WTC11 (cell line): Measurements from ENCODE around the gene NRXN2. TPM values are rescaled to one million over a fixed set of nuclear protein-coding genes. Genes with fewer than 3 reads are reported as not detected.

ENCODE experiments used
- ARID4B ChIP-seq: sonication (generic); formaldehyde crosslinking; IDR thresholded peaks from 2 replicates; pipeline ENCODE4 v1.8.0; 2023; ENCODE audit warnings: missing genetic modification reagents, mild to moderate bottlenecking, borderline replicate concordance
- ATF1 ChIP-seq: sonication (generic); formaldehyde crosslinking; IDR thresholded peaks from 2 replicates; pipeline ENCODE4 v1.8.1; 2023; ENCODE audit warnings: mild to moderate bottlenecking, moderate library complexity, missing genetic modification reagents
- ATF3 ChIP-seq: sonication (generic); formaldehyde crosslinking; conservative IDR thresholded peaks from 2 replicates; pipeline ENCODE4 v1.8.1; 2022; ENCODE audit warnings: mild to moderate bottlenecking, missing genetic modification reagents
- CTCF ChIP-seq: fragments of 200-600 bp; IDR thresholded peaks from 2 replicates; pipeline ENCODE4 v1.8.0; 2022; ENCODE audit warnings: antibody characterized with exemption
- EMX1 ChIP-seq: fragments of 250-450 bp; sonication (Bioruptor Pico); IDR thresholded peaks from 2 replicates; pipeline ENCODE4 v1.8.0; 2021; ENCODE audit warnings: mild to moderate bottlenecking
- ETV6 ChIP-seq: sonication (generic); formaldehyde crosslinking; IDR thresholded peaks from 2 replicates; pipeline ENCODE4 v1.8.1; 2022; ENCODE audit warnings: mild to moderate bottlenecking, missing genetic modification reagents
- FOXK1 ChIP-seq: sonication (generic); formaldehyde crosslinking; IDR thresholded peaks from 2 replicates; pipeline ENCODE4 v1.8.0; 2022; ENCODE audit warnings: mild to moderate bottlenecking, moderate library complexity, missing genetic modification reagents
- GABPB1 ChIP-seq: sonication (generic); formaldehyde crosslinking; IDR thresholded peaks from 2 replicates; pipeline ENCODE4 v1.8.1; 2023; ENCODE audit warnings: mild to moderate bottlenecking, missing genetic modification reagents
- GRHL2 ChIP-seq: fragments of 250-450 bp; sonication (Bioruptor Pico); IDR thresholded peaks from 2 replicates; pipeline ENCODE4 v1.8.0; 2022; ENCODE audit warnings: mild to moderate bottlenecking, moderate library complexity; ENCODE audit not compliant: insufficient replicate concordance, severe bottlenecking
- GTF2I ChIP-seq: fragments of 250-450 bp; sonication (Bioruptor Pico); conservative IDR thresholded peaks from 2 replicates; pipeline ENCODE4 v1.4.0; 2021; ENCODE audit warnings: mild to moderate bottlenecking
- HMGA2 ChIP-seq: fragments of 250-450 bp; sonication (Bioruptor Pico); IDR thresholded peaks from 2 replicates; pipeline ENCODE4 v1.4.0; 2021; ENCODE audit warnings: mild to moderate bottlenecking, moderate library complexity
- IRF1 ChIP-seq: sonication (generic); formaldehyde crosslinking; IDR thresholded peaks from 2 replicates; pipeline ENCODE4 v1.8.0; 2023; ENCODE audit warnings: missing genetic modification reagents
- JAZF1 ChIP-seq: fragments of 250-450 bp; sonication (Bioruptor Pico); IDR thresholded peaks from 2 replicates; pipeline ENCODE4 v1.9.0; 2021; ENCODE audit warnings: moderate library complexity, mild to moderate bottlenecking, inconsistent platforms
- KAT7 ChIP-seq: sonication (generic); formaldehyde crosslinking; IDR thresholded peaks from 2 replicates; pipeline ENCODE4 v1.8.1; 2023; ENCODE audit warnings: missing genetic modification reagents, mild to moderate bottlenecking, borderline replicate concordance
- MAX ChIP-seq: sonication (generic); formaldehyde crosslinking; IDR thresholded peaks from 2 replicates; pipeline ENCODE4 v1.8.0; 2022; ENCODE audit warnings: mild to moderate bottlenecking, missing genetic modification reagents
- NFATC4 ChIP-seq: fragments of 250-450 bp; sonication (Bioruptor Pico); IDR thresholded peaks from 2 replicates; pipeline ENCODE4 v1.9.0; 2021; ENCODE audit warnings: mild to moderate bottlenecking
- NR3C1 ChIP-seq: sonication (generic); formaldehyde crosslinking; conservative IDR thresholded peaks from 2 replicates; pipeline ENCODE4 v1.8.1; 2023; ENCODE audit warnings: low read depth, mild to moderate bottlenecking, missing genetic modification reagents
- PRRX2 ChIP-seq: fragments of 250-450 bp; sonication (Bioruptor Pico); IDR thresholded peaks from 2 replicates; pipeline ENCODE4 v1.8.0; 2021; ENCODE audit warnings: mild to moderate bottlenecking
- SOX15 ChIP-seq: fragments of 250-450 bp; sonication (Bioruptor Pico); IDR thresholded peaks from 2 replicates; pipeline ENCODE4 v1.9.0; 2021; ENCODE audit warnings: mild to moderate bottlenecking
- TCF7 ChIP-seq: sonication (generic); formaldehyde crosslinking; IDR thresholded peaks from 2 replicates; pipeline ENCODE4 v1.8.0; 2022; ENCODE audit warnings: mild to moderate bottlenecking, low read depth, missing genetic modification reagents, moderate library complexity
- TP53 ChIP-seq: sonication (generic); formaldehyde crosslinking; IDR thresholded peaks from 2 replicates; pipeline ENCODE4 v1.8.1; 2023; ENCODE audit warnings: mild to moderate bottlenecking, missing genetic modification reagents
- ZBTB21 ChIP-seq: sonication (generic); formaldehyde crosslinking; IDR thresholded peaks from 2 replicates; pipeline ENCODE4 v1.8.1; 2023; ENCODE audit warnings: mild to moderate bottlenecking, missing genetic modification reagents, borderline replicate concordance
- ZNF219 ChIP-seq: sonication (generic); formaldehyde crosslinking; IDR thresholded peaks from 2 replicates; pipeline ENCODE4 v1.8.0; 2023; ENCODE audit warnings: missing genetic modification reagents, mild to moderate bottlenecking, borderline replicate concordance
- ZNF232 ChIP-seq: sonication (generic); formaldehyde crosslinking; IDR thresholded peaks from 2 replicates; pipeline ENCODE4 v1.8.0; 2022; ENCODE audit warnings: mild to moderate bottlenecking, missing genetic modification reagents
- total RNA-seq: library from RNA; stranded (reverse); gene quantifications from 3 replicates; pipeline ENCODE4 v1.2.3, GENCODE V29; 2021
- TF ChIP-seq, protein P1 (sequence below): sonication (generic); formaldehyde crosslinking; IDR thresholded peaks from 2 replicates; pipeline ENCODE4 v1.8.1; 2023; ENCODE audit warnings: mild to moderate bottlenecking, missing genetic modification reagents, moderate library complexity
- TF ChIP-seq, protein P2 (sequence below): sonication (generic); formaldehyde crosslinking; conservative IDR thresholded peaks from 2 replicates; pipeline ENCODE4 v1.8.1; 2023; ENCODE audit warnings: mild to moderate bottlenecking, low read depth, missing genetic modification reagents, moderate library complexity
- TF ChIP-seq, protein P3 (sequence below): sonication (generic); formaldehyde crosslinking; IDR thresholded peaks from 2 replicates; pipeline ENCODE4 v1.8.1; 2022; ENCODE audit warnings: mild to moderate bottlenecking, moderate library complexity, missing genetic modification reagents

Gene NRXN2
- total RNA-seq, 1 experiment from 2014 or later = 8.6 TPM

DNA sequence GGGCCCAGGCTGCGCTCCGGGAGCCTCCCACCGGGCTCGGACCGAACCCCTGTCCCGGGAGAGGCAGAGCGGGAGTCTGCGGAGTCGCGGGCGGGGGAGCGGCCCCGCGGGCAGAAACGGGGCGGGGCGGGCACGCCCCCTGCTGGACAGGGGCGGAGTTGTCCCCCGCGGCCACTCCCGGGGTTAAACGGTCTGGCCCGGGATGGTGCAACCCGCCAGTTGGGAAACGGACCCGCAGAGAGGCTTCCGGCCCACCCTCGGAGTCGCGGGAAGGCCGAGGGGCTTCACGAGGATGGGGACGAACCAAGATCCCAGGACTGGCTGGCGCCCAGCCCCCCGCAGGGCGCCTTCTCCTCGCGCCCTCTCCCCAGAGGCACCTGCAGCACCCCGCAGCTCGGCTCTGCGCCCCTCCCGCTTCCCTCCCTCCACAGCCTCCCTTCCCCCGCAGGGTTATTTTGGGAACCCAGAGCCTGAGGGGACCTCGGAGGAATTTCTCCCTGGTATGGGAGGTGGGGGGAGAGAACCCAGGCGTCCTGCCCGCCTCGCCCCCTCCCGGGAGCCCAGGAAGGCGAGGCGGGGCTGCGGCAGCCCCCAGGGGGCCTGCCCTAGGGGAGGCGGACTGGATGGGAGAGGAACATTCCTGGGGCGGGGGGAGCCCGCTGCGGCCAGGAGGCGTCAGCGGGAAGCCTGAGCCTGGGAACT is 20.0 kb upstream of the NRXN2 start (continued):
- TF ChIP-seq CTCF (peak; percentile 99), ATF3 (CRISPR knock-in tag) (no peak), GABPB1 (CRISPR knock-in tag) (0 out of 2 replicates have a peak, but pooled peaks have one; percentile 30), NR3C1 (no peak), HMGA2 (CRISPR knock-in tag) (no peak), ZNF232 (no peak), IRF1 (CRISPR knock-in tag) (no peak), JAZF1 (CRISPR knock-in tag) (no peak), GTF2I (CRISPR knock-in tag) (no peak), ARID4B (CRISPR knock-in tag) (no peak), FOXK1 (CRISPR knock-in tag) (no peak), NFATC4 (CRISPR knock-in tag) (no peak), PRRX2 (no peak), GRHL2 (CRISPR knock-in tag) (no peak), ZBTB21 (CRISPR knock-in tag) (no peak), TCF7 (no peak), TP53 (no peak), KAT7 (CRISPR knock-in tag) (no peak), EMX1 (no peak), MAX (CRISPR knock-in tag) (0 out of 2 replicates have a peak, but pooled peaks have one; percentile 18), ZNF219 (CRISPR knock-in tag) (no peak), ATF1 (CRISPR knock-in tag) (no peak), ETV6 (peak; percentile 60; the same call in 1 of the 2 replicates), SOX15 (CRISPR knock-in tag) (no peak)
- TF ChIP-seq, protein P1, sequence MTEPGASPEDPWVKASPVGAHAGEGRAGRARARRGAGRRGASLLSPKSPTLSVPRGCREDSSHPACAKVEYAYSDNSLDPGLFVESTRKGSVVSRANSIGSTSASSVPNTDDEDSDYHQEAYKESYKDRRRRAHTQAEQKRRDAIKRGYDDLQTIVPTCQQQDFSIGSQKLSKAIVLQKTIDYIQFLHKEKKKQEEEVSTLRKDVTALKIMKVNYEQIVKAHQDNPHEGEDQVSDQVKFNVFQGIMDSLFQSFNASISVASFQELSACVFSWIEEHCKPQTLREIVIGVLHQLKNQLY (CRISPR knock-in tag) = no peak
- TF ChIP-seq, protein P2, sequence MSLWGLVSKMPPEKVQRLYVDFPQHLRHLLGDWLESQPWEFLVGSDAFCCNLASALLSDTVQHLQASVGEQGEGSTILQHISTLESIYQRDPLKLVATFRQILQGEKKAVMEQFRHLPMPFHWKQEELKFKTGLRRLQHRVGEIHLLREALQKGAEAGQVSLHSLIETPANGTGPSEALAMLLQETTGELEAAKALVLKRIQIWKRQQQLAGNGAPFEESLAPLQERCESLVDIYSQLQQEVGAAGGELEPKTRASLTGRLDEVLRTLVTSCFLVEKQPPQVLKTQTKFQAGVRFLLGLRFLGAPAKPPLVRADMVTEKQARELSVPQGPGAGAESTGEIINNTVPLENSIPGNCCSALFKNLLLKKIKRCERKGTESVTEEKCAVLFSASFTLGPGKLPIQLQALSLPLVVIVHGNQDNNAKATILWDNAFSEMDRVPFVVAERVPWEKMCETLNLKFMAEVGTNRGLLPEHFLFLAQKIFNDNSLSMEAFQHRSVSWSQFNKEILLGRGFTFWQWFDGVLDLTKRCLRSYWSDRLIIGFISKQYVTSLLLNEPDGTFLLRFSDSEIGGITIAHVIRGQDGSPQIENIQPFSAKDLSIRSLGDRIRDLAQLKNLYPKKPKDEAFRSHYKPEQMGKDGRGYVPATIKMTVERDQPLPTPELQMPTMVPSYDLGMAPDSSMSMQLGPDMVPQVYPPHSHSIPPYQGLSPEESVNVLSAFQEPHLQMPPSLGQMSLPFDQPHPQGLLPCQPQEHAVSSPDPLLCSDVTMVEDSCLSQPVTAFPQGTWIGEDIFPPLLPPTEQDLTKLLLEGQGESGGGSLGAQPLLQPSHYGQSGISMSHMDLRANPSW = no peak
- TF ChIP-seq, protein P3, sequence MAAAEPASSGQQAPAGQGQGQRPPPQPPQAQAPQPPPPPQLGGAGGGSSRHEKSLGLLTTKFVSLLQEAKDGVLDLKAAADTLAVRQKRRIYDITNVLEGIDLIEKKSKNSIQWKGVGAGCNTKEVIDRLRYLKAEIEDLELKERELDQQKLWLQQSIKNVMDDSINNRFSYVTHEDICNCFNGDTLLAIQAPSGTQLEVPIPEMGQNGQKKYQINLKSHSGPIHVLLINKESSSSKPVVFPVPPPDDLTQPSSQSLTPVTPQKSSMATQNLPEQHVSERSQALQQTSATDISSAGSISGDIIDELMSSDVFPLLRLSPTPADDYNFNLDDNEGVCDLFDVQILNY (CRISPR knock-in tag) = peak; percentile 52; the same call in 1 of the 2 replicates
